Esophagus muscularis mucosa (tissue), 4 donors: ENCODE measurements around the gene ERBIN.

Source experiments
- EP300 ChIP-seq: sonication (generic); formaldehyde crosslinking; IDR thresholded peaks from one replicate; pipeline ENCODE4 v1.6.1; 2017; ENCODE audit warnings: antibody characterized with exemption
- POLR2A ChIP-seq: fragments of 450-650 bp; IDR thresholded peaks from one replicate; pipeline ENCODE4 v1.6.1; 2017; ENCODE audit warnings: antibody characterized with exemption, moderate library complexity, mild to moderate bottlenecking, low read depth
- POLR2AphosphoS5 ChIP-seq, 2 donors: sonication (generic); formaldehyde crosslinking; IDR thresholded peaks; one replicate each; pipeline ENCODE4 v1.6.1; 2017; ENCODE audit warnings: antibody characterized with exemption in 2 of 2
- TF ChIP-seq, protein P1 (sequence below), 3 experiments: fragments of 200-600 bp in 2 of 3; fragments of 450-650 bp in 1 of 3; sonication (generic) in 2 of 3; IDR thresholded peaks; one replicate each; pipeline ENCODE4 v1.5.1; 2017 to 2019; ENCODE audit warnings: antibody characterized with exemption in 3 of 3, mild to moderate bottlenecking in 2 of 3, moderate library complexity in 1 of 3

GRCh38 chr5:66113160-66113559 lies 186.8 kb downstream of the ERBIN start:
- TF ChIP-seq, protein P1, sequence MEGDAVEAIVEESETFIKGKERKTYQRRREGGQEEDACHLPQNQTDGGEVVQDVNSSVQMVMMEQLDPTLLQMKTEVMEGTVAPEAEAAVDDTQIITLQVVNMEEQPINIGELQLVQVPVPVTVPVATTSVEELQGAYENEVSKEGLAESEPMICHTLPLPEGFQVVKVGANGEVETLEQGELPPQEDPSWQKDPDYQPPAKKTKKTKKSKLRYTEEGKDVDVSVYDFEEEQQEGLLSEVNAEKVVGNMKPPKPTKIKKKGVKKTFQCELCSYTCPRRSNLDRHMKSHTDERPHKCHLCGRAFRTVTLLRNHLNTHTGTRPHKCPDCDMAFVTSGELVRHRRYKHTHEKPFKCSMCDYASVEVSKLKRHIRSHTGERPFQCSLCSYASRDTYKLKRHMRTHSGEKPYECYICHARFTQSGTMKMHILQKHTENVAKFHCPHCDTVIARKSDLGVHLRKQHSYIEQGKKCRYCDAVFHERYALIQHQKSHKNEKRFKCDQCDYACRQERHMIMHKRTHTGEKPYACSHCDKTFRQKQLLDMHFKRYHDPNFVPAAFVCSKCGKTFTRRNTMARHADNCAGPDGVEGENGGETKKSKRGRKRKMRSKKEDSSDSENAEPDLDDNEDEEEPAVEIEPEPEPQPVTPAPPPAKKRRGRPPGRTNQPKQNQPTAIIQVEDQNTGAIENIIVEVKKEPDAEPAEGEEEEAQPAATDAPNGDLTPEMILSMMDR (IDR thresholded peaks at IDR 0.05), result no peak
- no peak for TF ChIP-seq POLR2AphosphoS5 (IDR thresholded peaks at IDR 0.05)
- no peak for TF ChIP-seq EP300
- no peak for TF ChIP-seq POLR2A
